Right lobe of liver (tissue), 6 donors: ENCODE results near the gene COA4. TPM values are rescaled to one million over a fixed set of nuclear protein-coding genes. Genes with fewer than 3 reads are reported as not detected.

Experiments used
- ATAC-seq, 4 donors: fragments of 200-7000 bp; cut with Tn5 transposase; one replicate each; pipeline ENCODE4 v1.9.1; 2020; ENCODE audit warnings: mild to moderate bottlenecking in 4 of 4, moderate library complexity in 4 of 4
- DNase-seq, 3 donors: peaks; one replicate each; pipeline ENCODE4 v3.0.0-alpha.2; 2020
- H3K27ac ChIP-seq, 3 donors: fragments of 200-600 bp; one replicate each; pipeline ENCODE4 v1.8.0; 2022
- H3K27me3 ChIP-seq, 2 donors: fragments of 200-600 bp; one replicate each; pipeline ENCODE4 v1.8.0; 2022
- H3K36me3 ChIP-seq, 4 donors: fragments of 200-600 bp; sonication (generic) in 1 of 4; one replicate each; pipeline versions ENCODE4 v1.5.1 to v1.8.0; 2017 to 2022; ENCODE audit warnings: control low read depth in 1 of 4
- H3K4me1 ChIP-seq, 4 donors: fragments of 200-600 bp; sonication (generic) in 1 of 4; one replicate each; pipeline versions ENCODE4 v1.5.1 to v1.8.0; 2017 to 2022; ENCODE audit warnings: control low read depth in 1 of 4
- H3K4me3 ChIP-seq, 3 donors: fragments of 200-600 bp; one replicate each; pipeline ENCODE4 v1.8.0; 2022
- H3K9me3 ChIP-seq, 4 donors: fragments of 200-600 bp; sonication (generic) in 1 of 4; one replicate each; pipeline versions ENCODE4 v1.5.1 to v1.8.0; 2017 to 2022; ENCODE audit warnings: control low read depth in 1 of 4
- POLR2A ChIP-seq: fragments of 450-650 bp; IDR thresholded peaks from one replicate; pipeline ENCODE4 v1.6.1; 2017; ENCODE audit warnings: antibody characterized with exemption, mild to moderate bottlenecking
- WGBS: methylation state at CpG from one replicate; pipeline ENCODE4 v1.1.6; 2018; ENCODE audit warnings: low coverage, low lambda C conversion rate; ENCODE audit not compliant: insufficient coverage; ENCODE audit errors: missing lambda C conversion rate; 5-methylcytosine and 5-hydroxymethylcytosine counted together
- intact Hi-C, 2 donors: fragments of 100-400 bp; cut with DNase I; formaldehyde crosslinking; loops; one replicate each; pipeline versions ENCODE4 v1.11.2 to v1.14.1; 2022
- total RNA-seq, 6 experiments: library from RNA; depleted of rRNA in 2 of 6; stranded (reverse); fragments of >200 nt in 2 of 6; fragmentation: NEBNext Ultra II Directional in 3 of 6; extraction: Animal tissue kit (Norgen Biotek cat#: 25700) in 3 of 6; gene quantifications; one replicate each; pipeline versions ENCODE4 v1.1.0 to v1.2.4, GENCODE V29; 2016 to 2023
- TF ChIP-seq, protein P1 (sequence below), 4 donors: fragments of 200-600 bp in 3 of 4; fragments of 450-650 bp in 1 of 4; IDR thresholded peaks; one replicate each; pipeline versions ENCODE4 v1.5.1 to v1.8.0; 2016 to 2022; ENCODE audit warnings: antibody characterized with exemption in 4 of 4, mild to moderate bottlenecking in 2 of 4
- donor health status: DM: no; HTN: yes; CAD: no.
- donor health status: DM: no; HTN: no; CAD: no.
- donor health status: DM: no; HTN: no; CAD: no.
- donor health status: DM: no; HTN: yes; CAD: no.
- donor health status: DM: no; HTN: yes; CAD: no.

Gene COA4
- total RNA-seq, 6 experiments from 2014 or later = 48.8 to 116 (median 56.0) TPM

DNA sequence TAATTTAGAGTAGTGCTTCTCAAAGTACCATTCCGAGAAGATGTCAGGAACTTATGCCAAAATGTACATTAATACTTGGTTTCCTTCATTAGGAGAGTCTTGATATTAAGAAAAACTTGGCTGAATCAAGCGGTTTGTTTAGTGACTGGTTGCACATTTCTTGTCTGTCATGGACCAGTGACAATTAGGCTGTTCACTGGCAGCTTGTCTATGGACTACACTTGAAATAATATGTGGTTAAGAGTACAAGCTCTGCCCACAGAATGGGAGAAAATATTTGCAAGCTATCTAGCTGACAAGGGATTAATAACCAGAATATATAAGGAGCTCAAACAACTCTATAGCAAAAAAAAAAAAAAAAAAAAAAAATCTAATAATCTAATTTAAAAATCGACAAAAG lies 24.6 kb downstream of the COA4 start:
- Histone ChIP-seq H3K9me3 (no peaks in the 10 kb centered on the region), H3K4me1 (no peaks in the 10 kb centered on the region), H3K4me3 (no peak overlapping the region), H3K36me3 (no peaks in the 10 kb centered on the region), H3K27ac (no peak overlapping the region), H3K27me3 (no peaks in the 10 kb centered on the region)
- TF ChIP-seq, protein P1, sequence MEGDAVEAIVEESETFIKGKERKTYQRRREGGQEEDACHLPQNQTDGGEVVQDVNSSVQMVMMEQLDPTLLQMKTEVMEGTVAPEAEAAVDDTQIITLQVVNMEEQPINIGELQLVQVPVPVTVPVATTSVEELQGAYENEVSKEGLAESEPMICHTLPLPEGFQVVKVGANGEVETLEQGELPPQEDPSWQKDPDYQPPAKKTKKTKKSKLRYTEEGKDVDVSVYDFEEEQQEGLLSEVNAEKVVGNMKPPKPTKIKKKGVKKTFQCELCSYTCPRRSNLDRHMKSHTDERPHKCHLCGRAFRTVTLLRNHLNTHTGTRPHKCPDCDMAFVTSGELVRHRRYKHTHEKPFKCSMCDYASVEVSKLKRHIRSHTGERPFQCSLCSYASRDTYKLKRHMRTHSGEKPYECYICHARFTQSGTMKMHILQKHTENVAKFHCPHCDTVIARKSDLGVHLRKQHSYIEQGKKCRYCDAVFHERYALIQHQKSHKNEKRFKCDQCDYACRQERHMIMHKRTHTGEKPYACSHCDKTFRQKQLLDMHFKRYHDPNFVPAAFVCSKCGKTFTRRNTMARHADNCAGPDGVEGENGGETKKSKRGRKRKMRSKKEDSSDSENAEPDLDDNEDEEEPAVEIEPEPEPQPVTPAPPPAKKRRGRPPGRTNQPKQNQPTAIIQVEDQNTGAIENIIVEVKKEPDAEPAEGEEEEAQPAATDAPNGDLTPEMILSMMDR (IDR thresholded peaks at IDR 0.05) = no peak
- no peak for TF ChIP-seq POLR2A
- 87% methylated on average over 3 of the region's 3 CpGs for WGBS
- intact Hi-C loops = no loop called here
- ATAC-seq = no peak
- no peak for DNase-seq

DNA sequence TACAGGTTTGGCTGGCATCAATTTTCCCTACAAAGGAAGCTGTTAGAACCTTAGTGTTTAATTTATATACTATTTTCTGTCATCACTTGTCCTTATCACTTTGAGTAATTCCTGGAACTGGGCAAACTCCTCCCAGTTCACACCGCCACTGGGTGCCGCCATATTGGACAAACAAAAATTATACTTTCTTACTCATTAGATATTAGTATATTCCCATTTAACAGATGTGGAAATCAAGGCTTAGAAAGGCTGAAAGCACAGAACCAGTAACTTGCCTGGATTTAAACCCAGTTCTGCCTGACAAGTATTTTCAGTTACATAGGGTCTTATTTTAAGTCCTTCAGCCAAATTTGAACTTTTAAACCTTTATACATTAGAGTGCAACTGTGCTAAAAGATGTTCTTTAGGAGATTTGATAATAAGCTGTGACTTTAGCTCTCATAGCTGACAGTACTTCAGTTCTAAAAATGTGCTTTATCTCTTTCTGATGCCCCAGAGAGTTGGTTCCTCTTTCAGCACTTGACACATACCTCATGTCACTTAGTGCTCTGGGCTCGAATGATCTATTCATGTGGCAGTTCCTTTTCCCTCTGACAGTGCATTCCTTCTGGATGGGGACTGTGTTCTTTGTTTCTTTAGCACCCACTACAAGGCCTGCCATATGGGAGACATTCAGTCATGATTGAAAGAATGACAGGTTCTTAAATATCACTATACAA lies 25.4 kb downstream of the COA4 start:
- TF ChIP-seq POLR2A = no peak
- TF ChIP-seq, protein P1 (IDR thresholded peaks at IDR 0.05) = no peak
- WGBS = 81% methylated on average over 3 of the region's 3 CpGs
- DNase-seq (no peak), ATAC-seq (no peak)
- Histone ChIP-seq H3K4me1 (no peaks in the 10 kb centered on the region), H3K36me3 (no peaks in the 10 kb centered on the region), H3K27me3 (no peaks in the 10 kb centered on the region), H3K27ac (no peak overlapping the region), H3K4me3 (no peak overlapping the region), H3K9me3 (no peaks in the 10 kb centered on the region)
- intact Hi-C loops = no loop called here

DNA sequence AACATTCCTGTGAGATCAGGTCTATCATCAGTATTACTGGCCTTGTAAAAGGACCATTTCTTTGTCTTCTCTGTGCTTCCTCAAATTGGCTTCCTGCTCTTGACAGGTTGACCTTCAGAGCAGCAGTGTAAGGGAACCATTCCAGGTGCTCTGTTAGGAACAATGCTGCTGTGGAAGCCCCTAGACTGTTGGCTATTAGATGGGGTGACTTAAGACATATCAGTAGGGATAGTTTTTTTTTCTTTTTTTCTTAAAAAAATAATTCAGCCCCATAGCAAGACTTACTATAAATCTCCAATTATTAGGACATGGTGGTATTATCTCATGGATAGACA lies 37.6 kb downstream of the COA4 start:
- TF ChIP-seq, protein P1 (IDR thresholded peaks at IDR 0.05) = no peak
- TF ChIP-seq POLR2A = no peak
- no peaks in the 10 kb centered on the region for H3K9me3 ChIP-seq
- DNase-seq (no peak), ATAC-seq (no peak)
- H3K4me1 ChIP-seq = no peaks in the 10 kb centered on the region
- intact Hi-C loops = no loop called here
- no peak overlapping the region for H3K4me3 ChIP-seq
- peaks cover 0 to 16% (median 6%) of the 10 kb centered on the region in 4 donors for H3K36me3 ChIP-seq
- H3K27ac ChIP-seq = no peak overlapping the region
- no peaks in the 10 kb centered on the region for H3K27me3 ChIP-seq

DNA sequence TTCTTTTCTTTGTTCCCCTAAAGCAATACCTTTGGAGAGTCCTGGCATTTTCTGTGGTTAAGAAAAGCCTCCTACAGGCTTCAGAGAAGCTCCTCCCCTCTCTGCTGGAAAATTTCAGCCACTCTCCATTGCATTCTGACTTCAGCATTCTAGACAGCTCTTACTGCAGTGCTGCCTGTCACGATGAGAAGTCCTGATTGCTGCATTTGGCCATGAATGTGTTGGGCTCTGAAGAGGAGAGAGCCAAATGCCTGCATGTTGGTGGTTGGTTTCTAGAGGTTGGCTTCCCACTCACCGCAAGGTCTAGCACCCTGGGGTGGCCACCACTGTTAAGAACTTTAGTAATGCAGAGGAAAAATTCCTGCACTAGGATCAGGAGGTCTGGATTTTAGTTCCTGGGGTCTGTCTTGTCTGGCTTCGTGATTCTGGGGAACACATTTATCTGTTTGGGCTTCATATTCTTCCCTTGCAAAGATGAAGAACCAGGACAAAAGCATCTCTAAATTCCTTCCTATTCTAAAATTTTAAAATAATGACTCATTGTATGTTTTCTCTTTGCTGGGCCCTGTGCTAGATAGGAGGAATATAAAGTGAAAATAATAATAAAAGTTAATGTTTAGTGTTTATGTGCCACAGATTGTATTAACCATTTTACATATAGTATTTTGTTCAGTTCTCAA lies 38.1 kb downstream of the COA4 start:
- 100% methylated on average over 1 of the region's 3 CpGs for WGBS
- no peak for DNase-seq
- intact Hi-C loops = no loop called here
- TF ChIP-seq, protein P1 (IDR thresholded peaks at IDR 0.05) = no peak
- no peak for TF ChIP-seq POLR2A
- Histone ChIP-seq H3K4me1 (no peaks in the 10 kb centered on the region), H3K27ac (no peak overlapping the region), H3K27me3 (no peaks in the 10 kb centered on the region), H3K4me3 (no peak overlapping the region), H3K36me3 (peaks cover 0 to 11% (median 5%) of the 10 kb centered on the region in 4 donors), H3K9me3 (no peaks in the 10 kb centered on the region)
- ATAC-seq = no peak
